HG02763 (cell line): Measurements from ENCODE around the gene POLA1.

Experiments
- ATAC-seq: cut with Tn5 transposase; IDR thresholded peaks from one replicate; pipeline ENCODE4 v1.9.1; 2021; ENCODE audit warnings: mild to moderate bottlenecking, moderate library complexity; ENCODE audit not compliant: unreplicated experiment

The POLA1 gene

DNA sequence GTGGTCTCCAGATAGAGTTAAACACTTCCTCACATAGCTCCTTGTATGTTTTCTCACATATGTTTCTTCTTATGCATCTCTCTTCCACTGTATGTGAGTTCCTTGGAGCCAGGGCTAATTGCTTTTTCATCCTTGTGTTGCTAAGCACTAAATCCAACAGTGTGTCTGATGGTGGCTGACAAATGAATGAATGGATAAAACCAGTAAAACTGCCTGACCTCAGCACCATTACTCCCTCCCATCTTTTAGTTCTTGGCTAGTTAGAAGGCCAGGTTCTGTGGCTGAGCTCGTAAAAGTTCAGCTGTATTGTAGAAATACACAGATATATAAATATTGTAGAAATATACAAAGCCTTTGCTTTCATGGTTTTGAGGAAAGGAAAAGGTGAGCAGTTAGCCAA lies 271.7 kb downstream of the POLA1 start:
- no peak for ATAC-seq

DNA sequence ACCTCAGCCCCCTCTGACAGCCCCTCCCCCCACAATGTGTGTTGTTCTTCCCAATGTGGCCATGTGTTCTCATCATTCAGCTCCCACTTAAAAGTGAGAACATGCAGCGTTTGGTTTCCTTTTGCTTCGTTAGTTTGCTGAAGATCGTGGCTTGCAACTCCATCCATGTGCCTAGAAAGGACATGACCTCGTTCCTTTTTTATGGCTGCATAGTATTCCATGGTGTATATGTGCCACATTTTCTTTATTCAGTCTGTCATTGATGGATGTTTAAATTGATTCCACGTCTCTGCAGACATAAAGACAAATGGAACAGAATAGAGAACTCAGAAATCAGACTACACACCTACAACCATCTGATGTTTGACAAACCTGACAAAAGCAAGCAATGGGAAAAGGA lies 276.1 kb downstream of the POLA1 start:
- ATAC-seq, result no peak

DNA sequence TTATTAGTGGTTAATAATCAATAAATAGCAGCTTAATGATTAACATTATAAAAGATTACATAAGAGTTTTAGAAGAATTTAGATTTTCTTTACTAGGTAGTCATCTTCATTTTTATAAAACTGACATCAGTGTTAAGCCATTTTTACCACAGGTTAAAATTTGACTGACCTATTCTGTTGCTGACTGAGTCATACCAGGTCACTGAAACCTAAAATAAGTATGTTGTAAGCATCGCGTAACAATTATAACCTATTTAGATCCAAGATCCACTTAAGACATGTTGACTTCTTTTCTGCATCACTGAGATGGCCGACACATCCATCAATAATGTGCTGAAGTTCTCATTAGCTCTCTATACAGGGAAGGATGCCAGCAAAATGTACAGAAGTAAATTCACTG lies 285.4 kb downstream of the POLA1 start:
- no peak for ATAC-seq

DNA sequence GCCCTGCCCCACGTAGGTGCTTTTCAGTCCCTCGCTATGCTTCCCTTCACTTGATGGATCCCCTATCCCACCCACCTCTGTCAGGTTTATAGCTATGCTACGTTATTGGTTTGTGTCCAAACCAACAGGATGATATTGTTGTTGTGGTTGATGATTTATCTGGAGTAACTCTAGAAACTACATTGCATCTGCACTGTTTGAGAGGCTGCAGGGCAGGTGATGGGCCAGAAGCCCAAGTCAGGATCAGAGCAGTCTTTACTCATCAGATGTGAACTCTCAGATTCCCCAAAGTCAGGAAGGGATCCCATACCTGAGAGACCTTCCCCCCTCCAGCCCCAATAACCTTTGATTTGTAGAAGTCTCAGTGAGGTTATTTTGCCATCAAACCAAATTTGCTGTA lies 287.3 kb downstream of the POLA1 start:
- no peak for ATAC-seq

DNA sequence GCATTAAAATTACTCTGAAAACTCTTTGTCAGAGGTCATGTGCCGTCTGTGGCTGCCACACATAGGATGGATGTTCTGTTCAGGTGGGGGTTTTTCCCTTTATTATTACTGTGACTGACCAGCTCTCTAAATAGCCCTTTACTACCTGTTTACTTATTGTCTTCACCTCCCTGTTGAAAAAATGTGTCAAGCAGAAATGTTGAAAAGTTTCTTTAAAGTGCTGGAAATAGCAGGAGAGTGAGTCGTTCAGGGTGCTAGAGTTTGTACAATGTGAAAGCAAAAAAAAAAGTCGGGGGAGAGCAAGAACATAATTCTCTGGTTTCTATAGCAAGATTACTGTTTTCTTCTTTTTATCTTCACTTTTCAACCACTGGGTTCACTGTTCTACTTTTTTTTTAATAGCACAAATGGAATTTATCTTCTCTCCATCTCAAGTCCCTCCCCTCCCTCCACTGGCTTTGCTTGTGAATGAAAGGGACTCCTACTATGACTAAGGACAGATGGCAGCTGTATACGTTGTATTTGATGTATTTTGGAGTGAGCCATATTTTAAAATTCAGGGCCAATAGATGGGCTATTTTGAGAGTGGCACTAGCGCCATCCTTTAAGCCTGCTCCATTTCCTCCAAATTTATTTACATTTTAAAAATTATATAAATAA lies 288.7 kb downstream of the POLA1 start:
- no peak for ATAC-seq

DNA sequence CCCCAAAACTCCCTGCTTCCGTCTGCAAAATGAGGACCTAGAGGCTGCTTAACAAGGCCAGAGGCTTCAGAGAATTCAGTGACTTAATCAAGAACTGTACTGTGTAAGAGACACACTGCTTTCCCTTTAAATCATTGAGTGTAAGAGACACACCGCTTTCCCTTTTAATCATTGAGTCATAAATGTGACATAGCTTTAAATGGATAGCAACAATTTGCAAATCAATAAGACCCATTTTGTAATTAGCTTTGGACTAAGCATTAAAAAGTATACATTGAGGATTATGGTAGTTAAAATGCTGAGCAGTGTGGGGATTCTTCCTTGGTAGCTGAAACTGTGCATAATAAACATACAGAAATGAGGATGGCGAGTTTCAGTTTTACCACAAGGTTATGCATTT lies 290.2 kb downstream of the POLA1 start:
- no peak for ATAC-seq

DNA sequence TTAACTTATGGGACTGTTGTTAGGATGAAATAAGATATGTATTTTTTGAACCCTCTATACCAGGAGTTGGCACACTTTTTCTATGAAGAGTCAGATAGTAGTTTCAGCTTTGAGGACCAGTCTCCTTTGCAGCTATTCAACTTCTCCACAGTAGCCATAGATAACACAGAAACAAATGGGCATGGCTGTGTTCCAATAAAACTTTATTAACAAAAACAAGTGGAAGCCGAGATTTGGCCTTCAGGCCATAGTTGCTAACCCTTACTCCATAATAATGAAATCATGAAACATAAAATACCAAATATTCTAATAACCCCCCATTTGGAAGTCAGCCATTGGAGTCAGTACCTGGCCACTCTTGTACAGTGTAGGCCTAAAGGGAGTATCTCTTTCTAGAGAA lies 291.4 kb downstream of the POLA1 start:
- ATAC-seq, result no peak

DNA sequence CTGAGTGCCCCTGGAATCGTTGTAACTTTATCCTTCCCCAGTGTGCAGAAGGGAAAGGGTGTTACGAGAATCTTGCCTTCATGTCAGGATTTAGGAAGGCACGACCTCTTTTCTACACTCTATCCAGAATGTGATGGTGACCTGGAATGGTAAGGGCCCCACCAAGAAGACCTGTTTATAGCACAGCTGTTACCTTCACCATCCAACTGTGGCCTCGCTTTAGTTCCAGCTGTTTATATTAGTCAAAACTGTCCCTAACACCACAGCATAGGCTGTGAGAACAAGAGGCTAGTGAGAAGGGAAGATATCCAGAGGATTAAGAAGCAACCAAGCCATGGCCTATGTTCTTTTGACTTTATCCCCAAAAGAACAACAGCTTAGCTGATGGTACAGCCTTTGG lies 294.0 kb downstream of the POLA1 start:
- no peak for ATAC-seq

DNA sequence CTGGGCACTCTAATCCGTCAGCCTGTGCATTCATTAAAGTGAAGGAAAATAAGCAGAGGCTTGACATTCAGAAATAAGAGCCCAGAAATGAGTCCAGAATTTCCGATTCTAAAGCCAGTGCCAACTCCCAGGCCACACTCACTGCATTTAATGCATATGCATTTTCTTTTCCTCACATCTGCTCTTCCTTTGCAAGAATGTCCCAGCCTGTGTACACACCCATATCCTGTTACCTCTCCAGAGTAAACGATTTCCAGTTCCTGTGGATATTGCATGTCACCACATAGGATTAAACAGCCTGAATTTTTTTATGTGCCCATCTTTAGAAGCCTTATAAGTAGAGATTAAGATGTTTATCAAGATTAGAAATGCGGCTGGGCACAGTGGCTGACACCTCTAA lies 294.6 kb downstream of the POLA1 start:
- no peak for ATAC-seq

DNA sequence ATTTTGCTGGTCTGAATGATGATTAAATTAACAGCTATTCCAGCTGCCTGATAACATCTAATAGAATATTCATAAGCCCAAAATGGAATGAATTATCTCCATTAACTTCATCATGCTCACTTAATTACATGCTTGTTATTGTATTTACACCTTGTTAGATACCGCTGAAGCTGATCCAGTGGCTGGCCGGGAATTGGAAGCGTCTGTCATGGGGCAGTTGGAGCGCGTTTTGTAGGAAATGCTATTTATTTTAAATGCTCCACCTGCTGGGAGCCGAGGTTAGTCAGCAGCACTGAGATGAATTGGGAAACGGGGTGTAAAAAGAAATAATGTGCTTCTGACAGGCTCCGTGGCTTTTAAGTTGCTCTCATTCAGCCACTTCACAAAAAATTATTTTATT lies 296.8 kb downstream of the POLA1 start:
- ATAC-seq, result no peak

DNA sequence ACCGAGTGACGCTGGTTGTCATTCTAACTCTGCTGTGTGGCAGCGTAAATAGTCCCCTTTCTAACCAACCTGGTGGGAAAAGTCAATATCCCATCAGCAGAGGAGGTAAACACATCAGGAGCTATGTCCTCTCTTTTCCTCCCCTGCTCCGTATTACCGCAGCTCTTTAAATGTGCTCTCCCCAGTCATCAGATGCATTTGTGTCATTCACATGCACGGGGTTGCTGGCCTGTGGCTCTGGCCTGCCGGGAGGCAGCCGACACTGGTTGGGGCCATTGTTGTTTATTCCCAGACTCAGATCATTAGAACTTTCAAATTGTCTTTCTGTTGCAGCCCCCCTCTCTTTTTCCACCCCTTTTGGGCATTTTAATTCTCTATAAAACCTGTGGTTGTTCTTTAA lies 300.2 kb downstream of the POLA1 start:
- ATAC-seq, result no peak

DNA sequence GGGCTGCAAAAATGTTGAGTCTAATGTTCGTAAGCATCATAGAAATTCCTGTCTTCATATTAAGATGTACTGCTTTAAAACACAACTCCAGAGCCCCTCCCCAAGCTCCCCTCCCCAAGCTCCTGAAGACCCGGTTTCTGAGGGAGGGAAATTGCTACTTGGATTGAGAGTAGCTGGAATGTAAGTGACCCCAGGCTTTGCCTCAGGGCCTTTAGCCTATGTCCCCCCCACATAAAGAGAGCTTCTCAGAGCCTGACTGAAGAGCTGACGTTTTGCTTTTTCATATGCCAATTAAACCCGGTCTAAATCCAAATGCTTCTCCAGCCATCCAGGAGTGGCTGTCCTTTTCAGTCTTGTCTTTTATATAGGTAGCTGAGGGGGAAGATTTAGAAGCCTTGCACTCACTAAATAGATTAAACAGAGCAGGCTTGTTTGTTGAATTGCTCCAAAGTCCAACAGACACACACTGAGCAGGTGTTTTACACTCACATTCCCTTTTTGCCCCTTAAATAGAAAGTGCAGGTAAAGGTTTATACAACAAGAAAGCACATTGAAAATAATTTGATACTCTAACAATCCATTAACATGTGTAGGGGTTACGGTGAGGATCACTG lies 302.5 kb downstream of the POLA1 start:
- no peak for ATAC-seq

DNA sequence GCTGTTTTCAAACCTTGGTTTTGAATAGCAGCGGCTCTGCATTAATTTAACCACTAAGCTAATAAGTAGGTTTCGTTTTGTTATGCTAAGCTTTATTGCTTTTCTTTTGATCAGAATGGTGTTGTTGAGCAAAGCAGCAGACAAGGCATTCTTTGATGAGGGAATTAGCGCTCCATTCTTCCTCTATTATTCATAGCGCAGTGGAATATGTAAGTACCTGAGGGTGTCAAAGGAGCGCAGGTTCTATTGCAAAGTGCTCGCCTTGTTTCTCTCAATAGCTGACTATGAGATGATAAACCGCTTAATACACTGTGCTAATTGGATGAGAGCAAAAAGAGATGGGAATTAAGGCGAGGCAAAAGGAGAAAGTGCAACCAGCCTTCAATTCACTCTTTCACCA lies 305.8 kb downstream of the POLA1 start:
- no peak for ATAC-seq

DNA sequence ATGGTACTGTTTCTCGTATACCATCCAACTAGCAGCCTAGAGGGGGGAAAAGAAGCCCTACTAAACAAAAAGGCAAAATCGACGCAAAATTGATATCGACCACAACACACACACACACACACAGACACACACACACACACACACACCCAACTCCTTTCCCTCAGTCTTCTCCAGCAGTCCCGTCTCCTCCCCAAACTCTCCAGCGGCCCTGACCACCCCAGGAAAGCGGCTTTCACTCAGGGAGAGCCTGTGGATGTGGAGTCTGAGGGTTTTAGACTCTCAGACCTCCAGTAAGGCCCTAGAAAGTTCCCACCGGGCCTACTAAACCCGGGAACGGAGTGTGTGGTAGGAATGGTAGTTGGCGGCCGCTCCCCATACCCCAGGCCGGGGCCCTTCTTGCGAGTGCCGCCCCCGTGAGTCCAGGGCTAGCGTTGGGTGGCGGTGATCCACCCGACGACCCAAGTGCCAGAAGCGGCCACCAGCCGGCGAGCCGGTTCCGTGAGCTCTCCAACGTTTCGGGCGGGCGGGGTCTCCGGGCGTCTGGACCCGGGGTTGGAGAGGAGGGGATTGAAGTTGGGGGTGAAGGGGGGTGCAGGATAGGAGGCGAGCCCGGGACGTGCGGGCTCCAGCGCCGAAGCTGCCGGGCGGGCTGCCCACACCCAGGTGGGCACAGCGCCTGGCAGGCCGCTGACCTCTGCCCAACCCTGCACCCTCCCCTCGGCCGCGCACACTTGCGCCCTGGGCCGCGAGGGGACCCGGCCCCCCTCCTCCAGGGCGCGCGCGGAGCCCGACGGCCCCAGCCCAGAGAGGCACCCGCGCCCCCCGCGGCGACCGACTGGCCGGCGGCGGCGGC lies 308.3 kb downstream of the POLA1 start:
- ATAC-seq, result no peak

DNA sequence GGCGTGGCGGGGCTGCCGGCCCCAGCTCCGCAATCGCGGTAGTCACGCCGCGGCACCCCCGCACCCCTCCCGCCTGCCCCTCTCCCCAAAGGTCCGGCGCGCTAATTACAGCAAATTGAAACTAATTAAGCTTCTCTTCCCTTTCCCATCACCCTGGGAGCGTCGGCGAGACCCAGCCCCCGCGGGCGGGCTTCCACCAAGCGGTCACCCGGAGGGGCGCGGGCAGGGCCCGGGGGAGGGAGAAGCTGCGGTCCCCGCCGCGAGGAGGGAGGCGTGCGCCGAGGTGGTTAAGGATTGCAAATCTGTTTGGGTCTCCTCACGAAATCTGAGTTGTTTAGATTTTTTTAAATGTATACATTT lies 308.9 kb downstream of the POLA1 start:
- ATAC-seq, result no peak

DNA sequence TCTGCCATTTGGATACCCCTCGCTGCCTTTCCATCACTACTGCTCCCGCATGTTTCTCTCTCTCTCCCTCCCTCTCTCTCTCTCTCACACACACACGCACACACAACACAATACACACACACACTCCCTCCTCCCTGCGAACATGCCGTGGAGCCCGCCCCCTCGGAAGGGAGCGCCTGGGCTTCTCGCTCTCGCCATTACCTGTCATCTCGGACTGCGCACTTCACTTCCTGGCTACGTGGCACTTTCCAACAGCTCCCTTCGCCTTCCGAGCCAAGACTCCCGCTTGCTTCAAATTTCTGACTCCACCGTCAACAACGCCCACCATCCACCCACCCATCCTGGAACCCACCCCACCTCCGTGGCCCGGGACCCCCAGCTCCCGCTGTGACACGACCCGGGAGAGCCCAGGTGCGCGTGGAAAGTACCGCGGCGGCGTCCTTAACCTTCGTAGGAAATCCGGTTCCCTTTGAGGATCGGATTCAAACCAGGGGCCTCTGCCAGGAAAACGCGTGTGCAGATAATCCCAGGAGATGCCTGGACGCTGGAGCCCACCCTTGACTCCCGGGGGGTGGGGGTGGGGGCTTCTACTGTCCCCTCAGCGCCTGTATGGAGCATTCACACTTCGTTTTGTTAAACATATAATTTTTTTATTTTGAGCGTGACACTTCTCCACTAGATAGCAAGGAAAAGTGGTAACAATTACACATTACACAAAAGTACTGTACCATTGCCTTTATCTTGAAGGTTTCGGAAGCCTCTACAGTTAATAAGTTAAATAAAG lies 309.5 kb downstream of the POLA1 start:
- no peak for ATAC-seq

DNA sequence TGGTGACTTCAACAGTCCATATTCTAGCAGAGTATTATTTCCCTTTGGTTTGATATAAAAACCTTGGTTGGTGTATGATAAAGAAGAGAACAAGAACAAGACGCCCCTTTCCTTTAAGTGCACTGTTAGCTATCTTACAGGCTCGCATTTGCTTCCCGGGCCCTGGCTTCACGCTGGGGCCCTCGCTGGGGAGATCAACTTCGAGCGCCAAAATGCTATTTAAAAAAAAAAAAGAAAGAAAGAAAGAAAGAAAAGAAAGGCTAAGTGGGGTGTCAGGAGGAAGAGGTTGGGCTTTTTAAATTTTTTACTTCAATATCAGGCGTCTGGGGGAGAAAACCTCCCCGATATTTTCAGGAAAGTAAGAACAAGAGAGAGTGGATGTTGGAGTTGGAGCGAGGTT lies 310.3 kb downstream of the POLA1 start:
- ATAC-seq, result no peak

DNA sequence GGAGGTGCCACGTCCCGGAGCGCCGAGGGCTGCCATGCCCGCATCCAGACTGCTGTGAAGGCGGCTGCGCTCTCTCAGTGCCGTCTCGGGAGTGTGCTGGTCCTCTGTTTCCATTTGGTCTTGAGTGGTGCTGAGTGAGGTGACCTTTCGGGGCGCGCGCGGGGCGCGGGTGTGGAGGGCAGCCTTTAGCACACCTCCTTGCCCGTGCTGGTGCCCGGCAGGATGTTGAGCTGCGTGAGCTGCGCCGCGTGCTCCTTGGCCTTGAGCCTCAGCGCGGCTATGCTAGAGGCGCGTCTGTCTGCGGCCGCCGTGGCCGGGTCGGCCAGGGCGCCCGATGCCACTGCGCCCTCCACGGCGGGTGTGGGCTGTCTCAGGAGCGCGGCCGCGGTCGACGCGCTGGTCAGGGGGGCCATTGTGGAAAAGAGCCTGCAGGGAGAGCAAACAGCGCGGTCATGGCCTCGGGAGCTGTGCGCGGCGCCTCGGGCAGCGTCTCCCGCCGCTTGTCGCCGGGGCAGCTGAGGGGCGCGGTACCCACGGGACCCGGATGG lies 310.8 kb downstream of the POLA1 start:
- ATAC-seq, result no peak

DNA sequence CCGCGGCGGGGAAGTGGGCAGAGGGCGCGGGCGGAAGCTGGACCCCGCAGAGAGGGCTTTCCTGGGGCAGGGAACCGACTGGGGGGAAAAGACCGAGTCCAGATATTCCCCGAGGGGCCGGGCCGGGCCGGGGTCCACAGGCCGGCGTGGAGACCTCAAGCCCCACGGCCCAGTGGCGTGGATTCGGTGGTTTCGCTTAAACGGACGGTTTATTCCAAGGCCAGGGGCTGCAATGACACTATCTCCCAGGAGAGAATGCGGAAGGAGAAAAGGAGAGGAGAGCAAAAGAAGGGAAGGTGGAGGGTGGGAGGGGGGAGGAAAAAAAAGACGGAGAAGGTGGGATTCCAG lies 311.3 kb downstream of the POLA1 start:
- ATAC-seq, result no peak

DNA sequence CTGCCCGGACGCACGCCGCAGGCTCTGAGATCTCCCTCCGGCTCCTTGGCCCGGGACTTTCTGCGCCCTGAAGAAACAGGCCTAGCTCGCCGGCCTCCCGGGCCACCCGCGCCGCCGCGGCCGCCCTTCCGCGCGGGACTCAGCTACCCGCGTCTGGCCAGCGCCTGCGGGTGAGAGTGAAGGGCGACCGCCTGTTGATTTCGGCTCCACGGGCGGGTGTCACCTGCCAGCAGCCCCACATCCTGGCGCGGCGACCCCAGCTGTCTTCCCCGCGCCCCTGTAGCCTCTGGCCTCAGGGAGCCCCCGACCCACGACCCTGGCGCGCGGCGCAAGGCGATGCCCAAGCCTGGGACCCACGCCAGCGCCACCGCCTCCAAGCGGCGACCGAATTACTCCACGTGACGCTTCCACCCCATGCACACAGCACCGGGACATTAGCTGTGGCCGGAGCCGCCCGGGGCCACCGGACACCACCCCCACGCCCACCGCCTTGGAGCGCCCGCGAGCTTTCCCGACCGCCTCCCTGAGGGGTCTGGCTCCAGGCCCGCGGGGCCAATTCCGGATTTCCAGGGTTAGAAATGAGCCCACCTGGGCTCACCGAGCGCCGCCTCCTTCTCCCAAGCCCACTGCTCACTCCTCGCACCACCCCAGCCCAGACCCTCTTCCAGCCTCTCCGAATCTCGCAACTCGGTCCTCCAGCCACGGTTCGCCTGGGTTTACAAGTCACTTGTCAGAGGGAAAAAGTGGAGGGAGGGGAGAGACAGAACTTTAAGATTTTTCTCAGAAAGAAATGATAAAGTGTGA lies 311.9 kb downstream of the POLA1 start:
- no peak for ATAC-seq
